AG09309 (cell line): ENCODE data around the gene IGFBP6.

Experiments
- DNase-seq: peaks from one replicate; pipeline ENCODE4 v3.0.0-alpha.2; 2010; ENCODE audit warnings: low read depth
- H3K4me3 ChIP-seq: 2 replicates; pipeline ENCODE4 v1.5.1; 2011; ENCODE audit warnings: mild to moderate bottlenecking, low read depth, low read length, moderate library complexity; ENCODE audit not compliant: control insufficient read depth
- TF ChIP-seq, protein P1 (sequence below): IDR thresholded peaks from 2 replicates; pipeline ENCODE4 v1.5.1; 2011; ENCODE audit warnings: mild to moderate bottlenecking, low read depth, low read length, inconsistent platforms; ENCODE audit not compliant: insufficient read depth, control insufficient read depth; ENCODE audit errors: missing control alignments

IGFBP6 gene

DNA sequence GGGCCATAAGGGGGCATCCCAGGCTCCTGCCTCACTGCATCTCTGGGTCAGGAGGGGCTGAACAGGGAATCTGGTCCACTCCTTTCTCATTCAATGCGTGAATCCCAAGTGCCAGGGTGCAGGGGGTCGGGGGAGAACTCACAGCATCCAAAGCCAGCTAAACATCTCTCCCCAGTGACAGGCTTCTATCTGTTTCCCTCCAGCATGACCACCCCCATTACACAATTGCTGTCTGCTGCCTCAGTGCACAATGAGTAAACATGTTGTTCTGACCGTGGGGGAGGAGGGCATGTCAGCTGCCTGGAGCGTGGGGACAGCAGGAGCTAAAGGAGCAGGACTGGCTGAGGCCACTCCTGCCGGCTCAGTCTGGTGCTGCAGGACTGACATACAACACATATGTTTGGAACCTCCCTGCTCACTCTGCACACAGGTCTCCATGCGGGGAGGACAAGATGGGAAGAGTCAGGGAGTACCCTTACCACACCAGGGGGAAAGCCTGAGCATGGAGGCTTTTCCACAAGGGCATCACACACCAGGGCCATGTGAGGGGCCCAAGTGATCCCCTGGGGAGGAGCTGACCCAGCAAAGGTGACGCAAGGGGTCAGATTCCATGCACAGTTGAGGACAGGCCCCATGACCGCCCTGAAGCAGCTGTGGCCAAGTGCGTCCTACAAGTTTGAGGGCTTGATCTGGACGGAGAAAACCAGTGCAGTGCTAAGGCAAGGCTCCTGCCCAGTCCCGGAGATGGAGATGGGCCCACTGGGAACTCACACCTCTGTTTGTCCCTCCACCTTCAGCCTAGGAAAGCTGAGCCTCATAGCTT, 46.2 kb upstream of the IGFBP6 start:
- DNase-seq, result no peak
- TF ChIP-seq, protein P1, sequence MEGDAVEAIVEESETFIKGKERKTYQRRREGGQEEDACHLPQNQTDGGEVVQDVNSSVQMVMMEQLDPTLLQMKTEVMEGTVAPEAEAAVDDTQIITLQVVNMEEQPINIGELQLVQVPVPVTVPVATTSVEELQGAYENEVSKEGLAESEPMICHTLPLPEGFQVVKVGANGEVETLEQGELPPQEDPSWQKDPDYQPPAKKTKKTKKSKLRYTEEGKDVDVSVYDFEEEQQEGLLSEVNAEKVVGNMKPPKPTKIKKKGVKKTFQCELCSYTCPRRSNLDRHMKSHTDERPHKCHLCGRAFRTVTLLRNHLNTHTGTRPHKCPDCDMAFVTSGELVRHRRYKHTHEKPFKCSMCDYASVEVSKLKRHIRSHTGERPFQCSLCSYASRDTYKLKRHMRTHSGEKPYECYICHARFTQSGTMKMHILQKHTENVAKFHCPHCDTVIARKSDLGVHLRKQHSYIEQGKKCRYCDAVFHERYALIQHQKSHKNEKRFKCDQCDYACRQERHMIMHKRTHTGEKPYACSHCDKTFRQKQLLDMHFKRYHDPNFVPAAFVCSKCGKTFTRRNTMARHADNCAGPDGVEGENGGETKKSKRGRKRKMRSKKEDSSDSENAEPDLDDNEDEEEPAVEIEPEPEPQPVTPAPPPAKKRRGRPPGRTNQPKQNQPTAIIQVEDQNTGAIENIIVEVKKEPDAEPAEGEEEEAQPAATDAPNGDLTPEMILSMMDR, result no peak
- peak overlapping the region; percentile 77 for H3K4me3 ChIP-seq

DNA sequence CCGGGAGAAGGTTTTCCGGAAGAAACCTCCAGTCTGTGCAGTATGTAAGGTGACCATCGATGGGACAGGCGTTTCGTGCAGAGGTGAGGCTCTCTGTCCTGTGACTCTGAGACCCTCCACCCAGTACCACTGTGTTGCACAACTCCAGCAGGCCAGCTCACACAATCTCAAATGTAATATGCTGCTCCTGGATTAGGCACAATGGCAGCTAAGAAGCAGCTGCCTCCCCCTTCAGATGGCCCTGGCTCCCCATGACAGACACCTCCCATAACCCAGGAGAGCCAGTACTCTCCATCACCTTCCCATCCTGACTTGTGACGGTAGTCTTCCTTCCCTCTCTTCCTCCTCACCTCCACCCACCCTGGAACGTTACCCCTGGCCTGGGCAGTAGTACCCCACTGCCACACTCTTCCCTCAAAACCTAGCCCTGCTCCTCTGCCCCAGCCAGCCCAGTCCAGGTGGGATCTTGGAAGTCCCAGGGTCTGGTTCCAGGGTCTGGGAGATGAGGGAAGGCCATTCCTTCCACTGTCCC, 45.5 kb upstream of the IGFBP6 start:
- DNase-seq, result no peak
- TF ChIP-seq, protein P1, result no peak
- H3K4me3 ChIP-seq, result peak overlapping the region; percentile 7

DNA sequence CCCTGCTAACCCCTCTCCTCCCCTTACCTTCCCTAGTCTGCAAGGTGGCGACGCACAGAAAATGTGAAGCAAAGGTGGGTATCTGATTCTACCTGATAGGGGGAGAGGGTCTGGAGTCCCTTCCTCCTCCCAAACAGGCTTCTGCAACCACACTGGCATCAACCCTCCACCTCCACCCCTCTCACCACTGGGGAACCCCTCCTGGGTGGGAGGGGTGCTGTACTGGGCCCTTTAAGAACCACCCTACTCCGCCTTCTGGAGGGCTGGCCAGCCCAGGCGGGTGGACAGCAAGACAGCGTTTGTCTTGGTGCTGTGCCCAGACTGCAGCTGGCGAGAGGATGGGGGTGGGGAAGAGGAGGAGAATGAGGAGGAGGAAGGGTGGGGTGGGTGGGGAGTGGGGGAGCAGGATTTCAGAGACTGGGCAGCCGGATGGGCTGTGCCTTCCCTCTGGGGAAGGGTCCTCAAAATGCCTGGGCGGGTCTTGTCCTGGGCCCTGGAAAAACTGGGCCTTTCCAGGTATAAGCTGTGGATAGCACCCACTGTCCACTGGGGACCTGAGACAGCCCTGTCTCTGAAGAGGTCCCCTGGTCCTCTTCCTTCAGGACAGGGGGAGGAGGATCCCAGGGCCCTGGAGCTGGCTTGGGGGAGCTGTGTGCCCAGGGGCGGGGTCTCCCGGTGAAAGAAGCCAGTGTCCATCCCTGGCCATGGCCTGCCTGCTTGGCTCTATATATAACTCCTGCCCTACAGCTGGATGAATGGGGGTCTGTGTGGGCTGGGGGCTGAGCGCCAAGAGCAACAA, 44.8 kb upstream of the IGFBP6 start:
- no peak for DNase-seq
- peak overlapping the region; percentile 18 for H3K4me3 ChIP-seq
- TF ChIP-seq, protein P1, result no peak

DNA sequence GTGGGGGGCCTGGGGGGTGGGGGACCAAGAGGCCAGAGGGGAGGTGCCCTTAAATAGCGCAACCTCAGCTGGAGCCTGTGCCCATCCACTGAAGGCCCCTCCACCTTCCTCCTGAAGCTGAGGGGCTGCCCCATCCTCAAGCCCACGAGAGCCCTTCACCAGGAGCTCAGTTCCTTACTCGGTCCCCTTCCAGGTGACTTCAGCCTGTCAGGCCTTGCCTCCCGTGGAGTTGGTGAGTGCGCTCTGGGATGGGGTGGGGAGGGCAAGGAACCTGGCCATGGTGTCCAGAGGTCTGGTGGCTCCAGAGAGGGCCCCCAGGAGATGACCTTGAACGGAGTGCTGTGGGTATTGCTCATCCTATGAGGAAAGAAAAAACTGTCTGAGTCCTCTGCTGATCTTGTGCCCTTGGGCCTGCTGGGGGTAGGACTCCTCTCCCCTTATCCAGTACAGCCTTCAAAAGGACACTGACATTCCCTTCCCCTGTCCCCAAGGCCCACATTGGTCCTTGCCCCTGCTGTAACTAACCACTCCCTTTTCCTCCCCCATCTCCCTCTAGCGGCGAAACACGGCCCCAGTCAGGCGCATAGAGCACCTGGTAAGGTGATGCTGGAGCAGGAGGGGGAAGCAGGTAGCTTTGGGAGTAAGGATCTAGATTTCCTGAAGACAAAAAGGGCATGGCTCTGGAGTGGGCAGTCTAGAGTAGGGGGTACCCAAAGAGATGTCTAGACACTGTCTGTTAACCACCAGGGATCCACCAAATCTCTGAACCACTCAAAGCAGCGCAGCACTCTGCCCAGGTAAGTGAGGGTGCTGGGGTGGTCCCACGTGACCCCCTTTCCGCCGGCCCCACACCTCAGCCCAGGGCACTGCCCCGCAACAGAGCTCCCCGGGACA, 44.0 kb upstream of the IGFBP6 start:
- TF ChIP-seq, protein P1, result peak; percentile 74
- DNase-seq, result no peak
- no peak overlapping the region; the same call in 1 of the 2 replicates for H3K4me3 ChIP-seq

DNA sequence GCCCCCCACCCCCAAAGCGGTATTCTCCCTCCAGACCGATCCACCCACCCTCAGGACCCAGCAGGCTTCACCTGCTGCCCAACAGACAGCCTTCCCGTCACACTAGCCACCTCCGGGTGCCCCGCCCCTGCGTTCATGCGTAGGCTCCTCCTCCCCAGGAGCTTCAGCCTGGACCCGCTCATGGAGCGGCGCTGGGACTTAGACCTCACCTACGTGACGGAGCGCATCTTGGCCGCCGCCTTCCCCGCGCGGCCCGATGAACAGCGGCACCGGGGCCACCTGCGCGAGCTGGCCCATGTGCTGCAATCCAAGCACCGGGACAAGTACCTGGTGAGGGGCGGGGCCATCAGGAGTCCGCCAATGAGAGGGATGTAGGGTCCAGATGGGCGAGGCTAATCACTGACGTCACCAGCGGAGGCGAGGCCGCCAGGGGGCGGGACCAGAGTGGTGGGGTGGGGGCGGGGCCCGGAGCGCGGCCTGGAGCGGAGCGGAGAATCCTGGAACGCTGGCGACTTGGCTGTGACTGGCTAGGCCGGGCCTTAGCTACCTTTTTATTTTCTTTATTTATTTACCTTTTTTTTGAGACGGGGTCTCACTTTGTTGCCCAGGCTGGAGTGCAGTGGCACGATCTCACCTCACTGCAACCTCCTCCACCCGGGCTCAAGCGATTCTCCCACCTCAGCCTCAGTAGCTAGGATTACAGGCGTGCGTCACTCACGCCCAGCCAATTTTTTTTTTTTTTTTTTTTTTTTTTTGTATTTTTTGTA, 43.2 kb upstream of the IGFBP6 start:
- H3K4me3 ChIP-seq, result peak overlapping the region; percentile 14
- TF ChIP-seq, protein P1, result no peak
- no peak for DNase-seq
